Gastrocnemius medialis (tissue), 4 donors: ENCODE data around the gene SKAP2. TPM values are rescaled to one million over a fixed set of nuclear protein-coding genes. Genes with fewer than 3 reads are reported as not detected.

ENCODE experiments used
- ATAC-seq, 2 donors: fragments of 150-250 bp; one replicate each; pipeline ENCODE4 v1.9.1; 2016
- DNase-seq, 2 donors: peaks; one replicate each; pipeline ENCODE4 v3.0.0-alpha.2; 2019
- H3K27ac ChIP-seq, 4 donors: fragments of 200-600 bp; sonication (generic); 1 replicate in 1 of 4; 2 replicates in 3 of 4; pipeline ENCODE4 v1.5.1; 2016 to 2018; ENCODE audit warnings: mild to moderate bottlenecking in 2 of 4, moderate library complexity in 1 of 4
- H3K27me3 ChIP-seq, 3 donors: fragments of 200-600 bp; sonication (generic) in 2 of 3; 1 replicate in 1 of 3; 2 replicates in 2 of 3; pipeline versions ENCODE4 v1.5.1 to v1.6.0; 2016 to 2019; ENCODE audit warnings: mild to moderate bottlenecking in 1 of 3, moderate library complexity in 1 of 3
- H3K36me3 ChIP-seq, 2 donors: fragments of 200-600 bp; sonication (generic) in 1 of 2; one replicate each; pipeline ENCODE4 v1.5.1; 2017 to 2018
- H3K4me1 ChIP-seq, 2 donors: fragments of 200-600 bp; sonication (generic) in 1 of 2; one replicate each; pipeline ENCODE4 v1.5.1; 2016 to 2017; ENCODE audit warnings: mild to moderate bottlenecking in 2 of 2
- H3K4me3 ChIP-seq, 4 donors: fragments of 200-600 bp; sonication (generic) in 3 of 4; 1 replicate in 1 of 4; 2 replicates in 3 of 4; pipeline ENCODE4 v1.5.1; 2016 to 2019; ENCODE audit warnings: mild to moderate bottlenecking in 2 of 4
- H3K9me3 ChIP-seq, 3 donors: fragments of 200-600 bp; sonication (generic) in 2 of 3; 1 replicate in 1 of 3; 2 replicates in 2 of 3; pipeline ENCODE4 v1.5.1; 2016 to 2019
- CTCF ChIP-seq, 5 experiments: fragments of 450-650 bp in 3 of 5; fragments of 200-600 bp in 2 of 5; sonication (generic) in 2 of 5; IDR thresholded peaks in 4 of 5; conservative IDR thresholded peaks in 1 of 5; 1 replicate in 4 of 5; 2 replicates in 1 of 5; pipeline ENCODE4 v1.5.1; 2016 to 2019; ENCODE audit warnings: antibody characterized with exemption in 5 of 5, mild to moderate bottlenecking in 3 of 5, moderate library complexity in 3 of 5
- POLR2A ChIP-seq, 2 donors: fragments of 450-650 bp; IDR thresholded peaks; one replicate each; pipeline ENCODE4 v1.6.1; 2017; ENCODE audit warnings: antibody characterized with exemption in 2 of 2, mild to moderate bottlenecking in 2 of 2, moderate library complexity in 2 of 2
- in situ Hi-C, 4 donors: fragments of 200-750 bp; cut with MboI; loops; one replicate each; pipeline versions ENCODE4 v1.15.0 to v1.8.0; 2017; ENCODE audit warnings: low sequenced_read_pairs in 4 of 4
- intact Hi-C: fragments of 100-400 bp; cut with DNase I; formaldehyde crosslinking; loops from one replicate; pipeline ENCODE4 v1.15.1; 2023; ENCODE audit warnings: low total_unique reads
- total RNA-seq, 4 donors: library from RNA; depleted of rRNA; stranded (reverse); fragments of >200 nt; gene quantifications; one replicate each; pipeline versions ENCODE4 v1.1.0 to v1.2.3, GENCODE V29; 2016

Gene SKAP2
- total RNA-seq, 4 donors from 2014 or later = 6.1 to 23.5 (median 17.1) TPM

- Histone ChIP-seq H3K9me3 (no peaks in the 10 kb centered on the region), H3K4me1 (no peaks in the 10 kb centered on the region), H3K27ac (no peak overlapping the region), H3K27me3 (no peaks in the 10 kb centered on the region), H3K4me3 (no peak overlapping the region), H3K36me3 (no peaks in the 10 kb centered on the region)
- in situ Hi-C loops = no loop called here
- no peak for ATAC-seq
- intact Hi-C loops = no loop called here
- TF ChIP-seq POLR2A (IDR thresholded peaks at IDR 0.05) (no peak), CTCF (IDR thresholded peaks at IDR 0.05 in 4 of 5, conservative IDR thresholded peaks at IDR 0.05 in 1 of 5) (no peak)
- DNase-seq = no peak
Measured at GRCh38 chr7:26648554-26648953, 215.8 kb downstream of the SKAP2 start.

- Histone ChIP-seq H3K4me1 (no peaks in the 10 kb centered on the region), H3K27me3 (no peaks in the 10 kb centered on the region), H3K9me3 (no peaks in the 10 kb centered on the region), H3K36me3 (no peaks in the 10 kb centered on the region), H3K27ac (no peak overlapping the region), H3K4me3 (no peak overlapping the region)
- intact Hi-C loops (no loop called here), in situ Hi-C loops (no loop called here)
- ATAC-seq (no peak), DNase-seq (no peak)
- TF ChIP-seq POLR2A (IDR thresholded peaks at IDR 0.05) (no peak), CTCF (IDR thresholded peaks at IDR 0.05 in 4 of 5, conservative IDR thresholded peaks at IDR 0.05 in 1 of 5) (no peak)
Measured at GRCh38 chr7:26646336-26647048, 217.9 kb downstream of the SKAP2 start.

GRCh38 chr7:26645121-26645520 lies 219.3 kb downstream of the SKAP2 start:
- Histone ChIP-seq H3K36me3 (no peaks in the 10 kb centered on the region), H3K4me3 (no peak overlapping the region), H3K9me3 (no peaks in the 10 kb centered on the region), H3K27ac (no peak overlapping the region), H3K4me1 (no peaks in the 10 kb centered on the region), H3K27me3 (no peaks in the 10 kb centered on the region)
- ATAC-seq (no peak), DNase-seq (no peak)
- intact Hi-C loops = no loop called here
- no peak for TF ChIP-seq CTCF (IDR thresholded peaks at IDR 0.05 in 4 of 5, conservative IDR thresholded peaks at IDR 0.05 in 1 of 5)
- TF ChIP-seq POLR2A (IDR thresholded peaks at IDR 0.05) = no peak
- in situ Hi-C loops = no loop called here

- H3K27me3 ChIP-seq = no peaks in the 10 kb centered on the region
- H3K27ac ChIP-seq = no peak overlapping the region
- TF ChIP-seq CTCF (IDR thresholded peaks at IDR 0.05 in 4 of 5, conservative IDR thresholded peaks at IDR 0.05 in 1 of 5) (no peak), POLR2A (IDR thresholded peaks at IDR 0.05) (no peak)
- no peaks in the 10 kb centered on the region for H3K4me1 ChIP-seq
- intact Hi-C loops = no loop called here
- in situ Hi-C loops = no loop called here
- no peak overlapping the region for H3K4me3 ChIP-seq
- no peaks in the 10 kb centered on the region for H3K36me3 ChIP-seq
- ATAC-seq (no peak), DNase-seq (no peak)
- no peaks in the 10 kb centered on the region for H3K9me3 ChIP-seq
Measured at GRCh38 chr7:26642416-26642815, 222.0 kb downstream of the SKAP2 start.

- H3K4me3 ChIP-seq = no peak overlapping the region
- H3K27ac ChIP-seq = no peak overlapping the region
- DNase-seq (no peak), ATAC-seq (no peak)
- no peaks in the 10 kb centered on the region for H3K36me3 ChIP-seq
- no peaks in the 10 kb centered on the region for H3K27me3 ChIP-seq
- in situ Hi-C loops = no loop called here
- intact Hi-C loops = no loop called here
- TF ChIP-seq POLR2A (IDR thresholded peaks at IDR 0.05) (no peak), CTCF (IDR thresholded peaks at IDR 0.05 in 4 of 5, conservative IDR thresholded peaks at IDR 0.05 in 1 of 5) (no peak)
- no peaks in the 10 kb centered on the region for H3K4me1 ChIP-seq
- no peaks in the 10 kb centered on the region for H3K9me3 ChIP-seq
Measured at GRCh38 chr7:26639695-26640094, 224.7 kb downstream of the SKAP2 start.
